HepG2 (cell line): ENCODE measurements around the gene TENM3. TPM values are rescaled to one million over a fixed set of nuclear protein-coding genes. Genes with fewer than 3 reads are reported as not detected.

Source experiments
- ATAC-seq: fragments of 200-7000 bp; cut with Tn5 transposase; 3 replicates; pipeline ENCODE4 v1.9.1; 2020; ENCODE audit warnings: mild to moderate bottlenecking, moderate library complexity
- BruUV-seq: library from RNA; stranded (reverse); fragments of 400-500 nt; replicated peaks from 2 replicates; lab custom pipeline; 2021; lab: Mats Ljungman, UMichigan
- CTCF ChIA-PET: fragments of 300-600 bp; formaldehyde crosslinking; extraction: SDS; loops from one replicate; lab custom pipeline; 2021; ENCODE audit warnings: low total read pairs, inconsistent platforms, low intra/inter-chr PET ratio; lab: Yijun Ruan, JAX
- POLR2A ChIA-PET: fragments of 350-600 bp; sonication (Branson Sonifier 250); formaldehyde crosslinking; loops from one replicate; lab custom pipeline; 2020; ENCODE audit warnings: antibody characterized with exemption, inconsistent platforms; lab: Yijun Ruan, JAX
- DNase-seq: peaks from one replicate; pipeline ENCODE4 v3.0.0-alpha.2; 2015; ENCODE audit warnings: low spot score
- FAIRE-seq: peaks from 3 replicates; lab custom pipeline; 2011; peaks lifted over from hg19 to GRCh38; lab: Jason Lieb, UNC
- H2AFZ ChIP-seq: one replicate; pipeline ENCODE4 v1.6.1; 2011; ENCODE audit warnings: low read length, inconsistent platforms
- H3K27ac ChIP-seq: fragments of 300-600 bp; 3 replicates; pipeline ENCODE4 v1.8.0; 2011; ENCODE audit warnings: mixed run types, mild to moderate bottlenecking, mixed read lengths, low read length, inconsistent platforms; ENCODE audit not compliant: insufficient read depth; ENCODE audit errors: extremely low read length
- H3K27me3 ChIP-seq, 2 experiments: fragments of 200-600 bp in 1 of 2; 2 replicates in 1 of 2; 3 replicates in 1 of 2; pipeline versions ENCODE4 v1.6.0 to v1.8.0; 2011; ENCODE audit warnings: low read length in 2 of 2, mild to moderate bottlenecking in 2 of 2, moderate library complexity in 2 of 2, inconsistent platforms in 1 of 2; ENCODE audit not compliant: insufficient read depth in 2 of 2, control insufficient read depth in 1 of 2
- H3K36me3 ChIP-seq, 2 experiments: fragments of 200-600 bp in 1 of 2; replicated peaks in 1 of 2; 2 replicates in 1 of 2; 3 replicates in 1 of 2; pipeline versions ENCODE4 v1.5.1 to v1.8.0; 2011; ENCODE audit warnings: low read length in 2 of 2, inconsistent platforms in 1 of 2; ENCODE audit not compliant: insufficient read depth in 2 of 2, control insufficient read depth in 1 of 2
- H3K4me1 ChIP-seq: 2 replicates; pipeline ENCODE4 v1.5.1; 2012; ENCODE audit warnings: low read length, inconsistent platforms; ENCODE audit not compliant: insufficient read depth
- H3K4me2 ChIP-seq: 2 replicates; pipeline ENCODE4 v1.6.0; 2011; ENCODE audit warnings: low read depth, low read length, inconsistent platforms
- H3K4me3 ChIP-seq, 3 experiments: fragments of 200-600 bp in 1 of 3; sonication (generic), shearing (Covaris generic) in 1 of 3; replicated peaks in 1 of 3; 2 replicates each; pipeline ENCODE4 v1.5.1; 2011 to 2016; ENCODE audit warnings: low read length in 3 of 3, inconsistent platforms in 2 of 3, low read depth in 2 of 3, mild to moderate bottlenecking in 2 of 3, control low read depth in 1 of 3, mixed read lengths in 1 of 3; ENCODE audit not compliant: insufficient read depth in 1 of 3
- H3K79me2 ChIP-seq: one replicate; pipeline ENCODE4 v1.6.1; 2011; ENCODE audit warnings: low read length, inconsistent platforms; ENCODE audit not compliant: insufficient read depth
- H3K9ac ChIP-seq: 2 replicates; pipeline ENCODE4 v1.6.0; 2011; ENCODE audit warnings: mild to moderate bottlenecking, low read depth, low read length, inconsistent platforms; ENCODE audit not compliant: insufficient read depth
- H3K9me3 ChIP-seq: 2 replicates; pipeline ENCODE4 v1.5.1; 2012; ENCODE audit warnings: mild to moderate bottlenecking, low read length
- H4K20me1 ChIP-seq: 2 replicates; pipeline ENCODE4 v1.6.0; 2011; ENCODE audit warnings: inconsistent platforms, mild to moderate bottlenecking, low read length, moderate library complexity; ENCODE audit not compliant: insufficient read depth
- ESRRA ChIP-seq: sonication (generic); formaldehyde crosslinking; IDR thresholded peaks from 2 replicates; pipeline ENCODE4 v1.5.1; 2020; ENCODE audit warnings: mild to moderate bottlenecking, low read depth, missing genetic modification reagents
- FOSL1 ChIP-seq: sonication (generic); formaldehyde crosslinking; IDR thresholded peaks from 2 replicates; pipeline ENCODE4 v1.9.0; 2021; ENCODE audit warnings: missing genetic modification reagents, borderline replicate concordance
- HOXA9 ChIP-seq: sonication (generic); formaldehyde crosslinking; IDR thresholded peaks from 2 replicates; pipeline ENCODE4 v1.8.1; 2022; ENCODE audit warnings: missing genetic modification reagents, mild to moderate bottlenecking, moderate library complexity, borderline replicate concordance
- KLF12 ChIP-seq: sonication (generic); formaldehyde crosslinking; IDR thresholded peaks from 2 replicates; pipeline ENCODE4 v1.4.0; 2020; ENCODE audit warnings: missing genetic modification reagents, borderline replicate concordance
- KLF16 ChIP-seq, 2 experiments: sonication (generic) in 1 of 2; formaldehyde crosslinking in 1 of 2; IDR thresholded peaks; 2 replicates each; pipeline versions ENCODE4 v1.6.1 to v1.8.0; 2016 to 2023; ENCODE audit warnings: missing genetic modification reagents in 2 of 2, missing compliant biosample characterization in 1 of 2
- MTF2 ChIP-seq: sonication (generic); formaldehyde crosslinking; IDR thresholded peaks from 2 replicates; pipeline ENCODE4 v1.5.0; 2020; ENCODE audit warnings: missing genetic modification reagents, borderline replicate concordance
- PAF1 ChIP-seq: IDR thresholded peaks from 2 replicates; pipeline ENCODE4 v1.6.1; 2016; ENCODE audit warnings: missing genetic modification reagents, missing compliant biosample characterization
- PTBP1 ChIP-seq: fragments of 200-400 bp; formaldehyde crosslinking; IDR thresholded peaks from 2 replicates; pipeline ENCODE4 v1.6.1; 2018; ENCODE audit warnings: low read length, low read depth; ENCODE audit not compliant: poor library complexity, severe bottlenecking
- RNF219 ChIP-seq: sonication (generic); formaldehyde crosslinking; IDR thresholded peaks from 2 replicates; pipeline ENCODE4 v1.5.0; 2020; ENCODE audit warnings: mild to moderate bottlenecking, missing genetic modification reagents
- ZNF660 ChIP-seq: sonication (generic); formaldehyde crosslinking; IDR thresholded peaks from 2 replicates; pipeline ENCODE4 v1.5.1; 2020; ENCODE audit warnings: mild to moderate bottlenecking, low read depth, missing genetic modification reagents, borderline replicate concordance
- ZNF737 ChIP-seq: sonication (generic); formaldehyde crosslinking; IDR thresholded peaks from 2 replicates; pipeline ENCODE4 v1.5.0; 2020; ENCODE audit warnings: missing genetic modification reagents, mild to moderate bottlenecking, borderline replicate concordance
- WGBS: methylation state at CpG from one replicate; pipeline ENCODE4 v1.1.6; 2017; ENCODE audit warnings: low lambda C conversion rate; 5-methylcytosine and 5-hydroxymethylcytosine counted together
- in situ Hi-C: cut with HindIII; loops from 2 replicates; pipeline ENCODE4 v1.10.0; 2017; ENCODE audit warnings: low pct_unique_long_range_greater_than_20kb; ENCODE audit not compliant: extremely low pct_ligation_motif_present
- intact Hi-C: fragments of 100-400 bp; cut with micrococcal nuclease; formaldehyde crosslinking; loops from one replicate; pipeline ENCODE4 v1.10.0; 2022; ENCODE audit not compliant: unreplicated experiment
- polyA plus RNA-seq, 8 experiments: library from polyadenylated mRNA; depleted of rRNA in 3 of 8; stranded (reverse) in 7 of 8; unstranded in 1 of 8; fragments of >200 nt; fragmentation: Illumina TruSeq in 4 of 8; extraction: Trizol in 4 of 8; gene quantifications; 2 replicates each; pipeline versions ENCODE4 v1.2.1 to v1.2.3, GENCODE V29; 2011 to 2016; ENCODE audit warnings: low read depth in 4 of 8, missing spikeins in 1 of 8, mixed read lengths in 1 of 8; ENCODE audit not compliant: insufficient read depth in 1 of 8
- total RNA-seq, 5 experiments: library from RNA; depleted of rRNA; stranded (reverse); fragments of >200 nt; fragmentation: Illumina TruSeq; extraction: Trizol; gene quantifications; 2 replicates each; pipeline ENCODE4 v1.2.3, GENCODE V29; 2016; ENCODE audit warnings: low read depth in 1 of 5
- TF ChIP-seq, protein P1 (sequence below): sonication (generic); formaldehyde crosslinking; conservative IDR thresholded peaks from 2 replicates; pipeline ENCODE4 v1.4.0; 2020; ENCODE audit warnings: missing genetic modification reagents

The TENM3 gene
- total and polyA plus RNA-seq, 2 of the 13 experiments (the other 11 are each of a cell fraction or from before 2014, with no cell fraction given) = 0.04 TPM; not detected in 1

GRCh38 chr4:182346675-182347375, 103.6 kb downstream of the TENM3 start:
- intact Hi-C loops = no loop called here
- 8% methylated on average over 11 of the region's 11 CpGs for WGBS
- no peak for FAIRE-seq

More at GRCh38 chr4:182346675-182347375, 103.6 kb downstream of the TENM3 start:
- TF ChIP-seq ESRRA (CRISPR knock-in tag) (no peak), KLF16 (CRISPR knock-in tag; IDR thresholded peaks at IDR 0.05) (no peak), HOXA9 (CRISPR knock-in tag) (no peak), KLF12 (CRISPR knock-in tag) (no peak), FOSL1 (CRISPR knock-in tag) (no peak), PAF1 (no peak), ZNF660 (no peak), PTBP1 (no peak), ZNF737 (CRISPR knock-in tag) (no peak), MTF2 (CRISPR knock-in tag) (no peak), RNF219 (CRISPR knock-in tag) (no peak)
- TF ChIP-seq, protein P1, sequence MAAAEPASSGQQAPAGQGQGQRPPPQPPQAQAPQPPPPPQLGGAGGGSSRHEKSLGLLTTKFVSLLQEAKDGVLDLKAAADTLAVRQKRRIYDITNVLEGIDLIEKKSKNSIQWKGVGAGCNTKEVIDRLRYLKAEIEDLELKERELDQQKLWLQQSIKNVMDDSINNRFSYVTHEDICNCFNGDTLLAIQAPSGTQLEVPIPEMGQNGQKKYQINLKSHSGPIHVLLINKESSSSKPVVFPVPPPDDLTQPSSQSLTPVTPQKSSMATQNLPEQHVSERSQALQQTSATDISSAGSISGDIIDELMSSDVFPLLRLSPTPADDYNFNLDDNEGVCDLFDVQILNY (CRISPR knock-in tag) = no peak
- TF ChIP-seq, all 625 proteins: peak for 0
- Histone ChIP-seq H3K4me3 (no peak overlapping the region), H3K9ac (no peak overlapping the region), H3K9me3 (no peaks in the 10 kb centered on the region), H2AFZ (no peak overlapping the region), H3K4me2 (no peak overlapping the region), H3K79me2 (no peaks in the 10 kb centered on the region), H3K27me3 (peaks cover 0 to 3% of the 10 kb centered on the region in 2 experiments; a peak in 1 of 5 replicates), H3K36me3 (no peaks in the 10 kb centered on the region), H3K4me1 (no peaks in the 10 kb centered on the region), H3K27ac (no peak overlapping the region), H4K20me1 (no peaks in the 10 kb centered on the region)
- no TSS peak for BruUV-seq
- POLR2A ChIA-PET = no interaction called here
- DNase-seq (no peak), ATAC-seq (no peak)
- in situ Hi-C loops = no loop called here
- CTCF ChIA-PET = no interaction called here
